ENCODE measurements around the gene NIM1K. TPM values are rescaled to one million over a fixed set of nuclear protein-coding genes. Genes with fewer than 3 reads are reported as not detected.

Gene NIM1K
- total RNA-seq, 6 experiments from 2014 or later = 0.14 to 0.85 (median 0.38) TPM

Other genes starting within 250 kb of the NIM1K start
- gene ANXA2R, start 151.9 kb upstream of the NIM1K start, total RNA-seq (2021; fragmentation: NEBNext Ultra II Directional; extraction: Animal tissue kit (Norgen Biotek cat#: 25700)) = 1 to 10 TPM in 3 of 6 experiments, under 1 TPM in 3; 0.85 to 1.5 (median 1.1) TPM
- 10 to 100 TPM; 29.1 to 34.3 (median 31.8) TPM for gene ZNF131, start 71.3 kb upstream of the NIM1K start, total RNA-seq (2021; fragmentation: NEBNext Ultra II Directional; extraction: Animal tissue kit (Norgen Biotek cat#: 25700))
- 10 to 100 TPM; 12.8 to 16.1 (median 14.8) TPM for gene HMGCS1, start 121.2 kb downstream of the NIM1K start, total RNA-seq (2021; fragmentation: NEBNext Ultra II Directional; extraction: Animal tissue kit (Norgen Biotek cat#: 25700))
- under 1 TPM in 1 of 6 experiments, not detected in 5; 0.05 TPM for gene CCL28, start 220.2 kb downstream of the NIM1K start, total RNA-seq (2021; fragmentation: NEBNext Ultra II Directional; extraction: Animal tissue kit (Norgen Biotek cat#: 25700))